ENCODE results near the gene DPP10.

GRCh38 chr2:114937366-114937930 is 495.0 kb downstream of the DPP10 start:
- TF ChIP-seq CTCF (IDR thresholded peaks at IDR 0.05 in 8 of 11, conservative IDR thresholded peaks at IDR 0.05 in 3 of 11) (no peak), POLR2A (IDR thresholded peaks at IDR 0.05) (no peak)
